HG02759 (cell line): Measurements from ENCODE around the gene LHX6.

Experiments used
- ATAC-seq: cut with Tn5 transposase; IDR thresholded peaks from one replicate; pipeline ENCODE4 v1.9.1; 2021; ENCODE audit warnings: mild to moderate bottlenecking, moderate library complexity; ENCODE audit not compliant: unreplicated experiment

Gene LHX6

DNA sequence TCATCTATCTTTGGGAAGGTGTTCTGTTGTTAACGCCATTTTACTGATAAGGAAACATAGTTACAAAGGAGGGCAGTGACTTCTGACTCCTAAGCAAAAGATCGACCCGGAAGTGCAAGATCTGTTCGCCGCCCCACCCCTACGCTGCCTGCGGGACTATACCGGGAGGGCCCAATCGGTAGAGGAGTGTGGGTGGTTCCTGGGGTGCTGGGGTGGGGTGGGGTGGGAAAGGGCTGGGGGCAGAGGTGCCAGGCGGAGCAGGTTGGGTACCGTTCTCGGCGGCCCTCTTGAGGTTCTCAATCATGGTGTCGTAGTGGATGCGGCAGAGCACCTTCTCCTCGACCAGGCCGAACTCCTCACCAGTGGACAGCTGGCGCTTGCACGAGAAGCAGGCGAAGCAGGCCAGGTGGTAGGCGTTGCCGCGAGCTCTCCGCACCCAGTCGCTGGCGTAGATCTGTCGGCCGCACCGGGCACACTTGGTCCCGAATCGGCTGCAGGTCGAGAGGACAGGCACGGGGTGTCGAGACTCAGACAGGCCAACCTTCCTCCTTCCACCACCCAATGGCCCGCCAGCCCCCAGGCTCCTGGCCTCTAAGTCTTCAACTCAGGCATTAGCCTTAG is 11.8 kb downstream of the LHX6 start:
- no peak for ATAC-seq

DNA sequence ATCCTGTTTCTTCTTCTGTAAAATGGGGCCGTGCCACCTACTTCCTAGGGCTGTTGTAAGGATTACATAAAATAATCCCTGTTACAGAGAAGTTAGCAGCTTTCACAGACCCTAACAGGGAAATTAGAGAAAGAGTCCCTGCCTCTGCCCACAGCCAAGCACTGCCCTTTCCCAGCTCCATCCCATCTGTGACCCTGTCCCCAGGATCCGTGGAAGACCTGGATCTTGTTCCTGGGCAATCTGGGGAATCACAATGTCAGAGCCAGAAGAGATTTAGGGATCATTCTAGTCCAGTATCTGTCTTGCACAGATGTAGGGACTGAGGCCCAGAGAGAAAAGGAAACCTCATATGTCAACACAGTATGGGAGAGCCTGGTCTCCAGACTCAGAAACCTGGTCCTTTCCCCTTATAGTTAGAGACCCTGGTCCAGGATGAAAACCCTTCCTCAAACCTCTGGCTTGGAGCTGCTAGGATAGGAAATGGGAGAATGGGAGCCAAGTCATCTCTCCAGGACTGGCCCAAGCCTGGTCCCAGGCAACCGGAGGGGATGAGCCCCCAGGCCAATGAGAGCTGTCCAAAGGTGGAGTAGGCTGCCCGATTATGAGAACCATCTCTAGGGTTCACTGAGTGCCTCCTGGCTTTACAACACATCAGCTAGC is 12.5 kb downstream of the LHX6 start:
- ATAC-seq, result no peak

DNA sequence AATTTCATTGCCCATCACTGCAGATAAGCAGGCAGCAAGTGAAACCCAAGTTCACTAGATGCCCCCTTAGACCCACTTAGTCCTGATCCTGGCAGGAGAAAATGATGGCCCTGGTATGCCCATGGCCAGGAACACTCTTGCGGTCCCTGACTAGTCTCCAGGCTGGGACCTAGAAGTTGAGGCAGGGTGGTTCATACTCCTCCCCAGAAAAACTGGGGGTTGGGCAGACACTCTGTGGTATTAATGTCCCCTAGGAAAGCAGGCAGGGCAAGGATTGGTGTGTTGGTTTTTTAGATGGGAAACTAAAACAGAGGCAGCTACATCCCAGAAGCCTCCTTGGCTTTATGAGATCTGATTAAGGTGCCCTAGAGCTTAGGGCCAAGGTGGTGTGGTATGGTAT is 13.1 kb downstream of the LHX6 start:
- no peak for ATAC-seq

DNA sequence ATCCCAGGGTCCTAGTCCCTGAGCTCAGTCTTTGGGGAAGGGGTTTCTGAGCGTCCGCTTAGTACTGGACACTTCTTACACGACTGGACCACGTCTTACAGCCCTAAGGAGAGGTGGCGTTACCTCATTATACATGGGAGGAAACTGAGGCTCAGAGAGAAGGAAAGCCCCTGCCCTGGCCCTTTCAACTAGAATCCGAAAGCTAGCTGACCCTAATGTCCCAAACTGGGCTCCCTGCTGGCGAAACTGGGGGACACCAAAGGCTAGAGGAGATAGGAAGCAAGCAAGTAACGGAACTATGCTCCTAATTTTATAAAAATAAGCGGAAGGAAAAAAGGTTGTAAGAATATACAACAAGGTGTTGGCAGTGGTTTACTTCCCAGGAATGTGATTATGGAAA is 14.2 kb downstream of the LHX6 start:
- ATAC-seq, result no peak

DNA sequence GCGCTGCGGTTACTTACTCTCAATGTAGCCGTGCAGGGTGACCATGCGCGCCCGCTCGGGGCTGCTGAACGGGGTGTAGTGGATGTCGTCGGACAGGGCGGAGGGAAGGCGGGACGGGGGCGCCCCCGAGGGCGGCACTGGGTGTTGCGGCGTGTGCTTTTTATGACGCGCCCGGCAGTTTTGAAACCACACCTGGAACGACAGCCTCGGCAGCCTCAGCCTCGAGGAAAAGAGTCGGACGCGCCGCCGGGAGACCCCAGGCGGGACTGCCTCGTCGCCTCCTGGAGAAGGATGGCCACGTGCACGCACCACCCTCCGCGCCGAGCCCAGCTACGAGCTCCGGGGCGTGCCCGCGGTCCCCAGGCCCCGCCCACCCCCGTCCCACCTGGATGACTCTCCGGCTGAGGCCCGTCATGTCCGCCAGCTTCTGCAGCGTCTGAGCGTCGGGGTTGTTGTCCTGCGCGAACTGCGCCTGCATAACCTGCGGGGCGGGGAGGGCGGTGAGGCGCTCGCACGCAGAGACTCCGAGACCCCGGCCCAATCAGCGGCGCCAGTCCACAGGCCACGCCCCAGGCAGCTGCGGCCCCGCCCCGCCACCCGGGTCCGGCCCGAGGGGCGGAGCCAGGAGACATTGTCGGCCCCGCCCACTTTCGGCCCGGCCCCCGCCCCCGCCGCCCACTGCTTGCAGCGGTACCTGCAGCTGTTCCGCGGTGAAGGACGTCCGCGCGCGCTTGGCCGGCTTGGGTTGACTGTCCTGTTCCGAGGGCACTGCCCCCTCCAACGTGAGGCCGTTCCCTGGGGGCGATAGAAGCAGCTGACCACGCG is 15.0 kb downstream of the LHX6 start:
- ATAC-seq, result peak; percentile 60

DNA sequence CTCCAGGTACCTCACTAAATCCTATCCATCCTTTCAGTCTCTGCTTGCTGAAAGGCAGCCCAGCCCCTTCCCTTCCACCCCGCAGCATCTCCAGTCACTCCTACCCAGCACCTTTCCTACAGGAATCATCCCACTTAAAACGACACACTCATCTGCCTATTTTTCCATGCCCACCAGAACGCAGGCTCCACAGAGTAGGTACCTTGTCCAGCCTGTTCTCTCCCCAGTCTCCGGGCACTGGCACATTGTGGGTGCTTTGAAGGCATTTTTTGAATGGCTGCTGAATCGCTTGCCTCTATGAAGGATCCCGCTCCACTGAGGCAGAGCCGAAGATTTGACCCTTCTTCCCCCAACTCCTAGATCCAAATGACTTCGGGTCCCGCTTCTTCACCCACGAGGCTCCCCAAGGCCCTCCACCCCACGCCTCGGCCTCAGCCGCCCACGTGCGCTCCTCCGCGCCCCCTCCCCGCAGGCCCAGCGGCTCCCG is 15.6 kb downstream of the LHX6 start:
- no peak for ATAC-seq

DNA sequence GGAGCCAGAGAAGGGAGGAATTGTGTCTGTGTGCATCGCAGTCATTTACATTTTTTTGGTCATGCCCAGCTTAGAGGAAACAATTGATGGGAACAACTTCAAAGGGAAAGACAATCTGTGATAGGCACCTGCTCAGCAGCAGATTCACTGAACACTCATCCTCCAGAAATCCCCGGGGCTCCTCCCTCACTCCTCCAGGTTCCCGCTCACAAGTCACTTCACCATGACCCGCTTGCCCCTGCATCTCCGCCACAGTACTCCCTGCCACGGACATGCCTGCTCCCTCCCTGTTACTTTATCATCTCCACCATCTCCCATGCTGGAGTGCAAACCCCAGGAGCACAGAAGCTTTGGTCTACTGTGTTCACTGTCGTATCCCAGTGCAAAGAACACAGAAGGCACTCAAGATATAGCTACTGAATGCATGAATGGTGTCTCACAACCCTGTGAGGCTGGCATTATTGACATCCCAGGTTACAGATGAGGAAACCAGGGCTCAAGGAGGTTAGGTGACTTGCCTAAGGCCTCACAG is 16.2 kb downstream of the LHX6 start:
- no peak for ATAC-seq

DNA sequence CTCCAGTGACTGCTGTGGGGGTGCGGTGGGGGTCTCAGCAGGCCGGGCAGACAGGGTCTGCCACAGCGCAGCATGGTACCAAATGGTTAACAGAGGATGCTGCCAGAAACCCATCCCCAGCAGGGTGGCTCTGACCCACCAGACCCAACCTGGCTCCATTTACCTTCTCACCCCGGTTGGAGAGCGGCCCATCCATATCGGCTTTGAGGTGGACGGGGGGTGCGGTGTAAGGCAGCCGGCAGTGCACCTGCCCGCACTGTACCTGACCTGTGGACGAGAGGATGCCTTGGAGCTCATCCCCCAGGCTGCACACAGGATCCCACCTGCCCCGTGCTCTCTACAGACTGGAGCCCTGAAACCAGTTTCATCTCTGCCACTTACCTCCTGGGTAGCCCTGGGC is 19.3 kb downstream of the LHX6 start:
- no peak for ATAC-seq

DNA sequence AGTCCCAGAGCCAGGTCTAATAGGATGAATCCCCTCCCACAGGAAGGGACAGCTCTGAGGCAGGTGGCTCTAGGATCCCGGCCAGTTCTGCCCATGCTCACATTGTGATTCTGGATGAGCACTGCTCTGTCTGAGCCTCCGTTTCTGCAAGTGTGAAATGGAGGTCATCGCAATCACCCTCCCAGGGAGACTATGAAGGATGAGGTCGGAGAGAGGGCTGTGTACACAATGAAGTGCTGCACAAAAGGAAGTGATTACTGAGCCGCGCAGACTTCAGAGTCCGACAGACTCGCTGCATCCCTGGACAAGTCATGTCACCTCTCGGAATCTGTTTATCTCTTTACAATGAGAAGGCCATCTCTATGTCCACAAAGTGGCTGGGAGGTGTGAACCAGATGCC is 21.7 kb downstream of the LHX6 start:
- no peak for ATAC-seq

DNA sequence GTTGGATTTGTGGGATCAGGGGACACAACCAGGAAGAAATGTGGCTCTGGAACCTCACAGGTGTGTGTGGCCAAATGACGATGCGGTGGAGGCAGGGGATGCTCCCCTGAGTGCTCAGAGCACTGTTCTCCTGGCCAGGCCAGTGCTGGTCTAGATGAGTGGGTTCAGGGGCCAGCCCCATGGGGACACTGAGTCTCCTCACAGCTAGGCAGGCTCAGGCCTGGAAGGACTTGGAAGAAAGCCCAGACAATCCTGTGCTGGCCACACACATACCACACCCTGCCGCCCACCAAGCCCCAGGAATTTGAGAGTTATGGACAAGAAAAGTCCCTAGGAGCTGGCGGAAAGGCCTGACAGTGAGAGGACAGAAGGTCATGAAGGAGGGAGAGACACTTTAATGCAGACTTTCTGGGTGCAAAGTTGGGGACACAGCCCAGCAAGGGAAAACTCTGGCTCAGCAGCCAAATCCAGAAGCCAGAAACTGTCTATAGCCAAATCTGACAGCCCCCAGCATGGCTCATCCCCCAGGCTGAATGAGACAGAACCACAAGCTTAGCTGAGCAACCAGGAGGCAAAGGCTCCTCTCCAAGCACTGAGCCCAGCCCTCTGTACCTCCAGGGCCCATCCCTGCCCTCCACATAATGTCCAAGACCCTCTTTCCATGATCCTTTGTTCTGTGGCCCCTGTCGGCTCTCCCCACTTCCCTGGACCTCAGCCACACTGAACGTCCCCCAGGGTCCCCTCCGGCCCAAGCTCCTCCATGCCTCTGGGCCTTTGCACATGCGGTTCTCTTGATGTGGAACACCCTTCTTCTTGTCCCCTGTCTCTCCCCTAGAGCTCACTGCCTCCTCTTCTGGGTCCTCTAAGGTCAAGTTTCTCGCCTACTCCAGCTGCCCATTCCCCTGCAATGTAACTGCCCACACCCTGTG is 22.4 kb downstream of the LHX6 start:
- ATAC-seq, result no peak

DNA sequence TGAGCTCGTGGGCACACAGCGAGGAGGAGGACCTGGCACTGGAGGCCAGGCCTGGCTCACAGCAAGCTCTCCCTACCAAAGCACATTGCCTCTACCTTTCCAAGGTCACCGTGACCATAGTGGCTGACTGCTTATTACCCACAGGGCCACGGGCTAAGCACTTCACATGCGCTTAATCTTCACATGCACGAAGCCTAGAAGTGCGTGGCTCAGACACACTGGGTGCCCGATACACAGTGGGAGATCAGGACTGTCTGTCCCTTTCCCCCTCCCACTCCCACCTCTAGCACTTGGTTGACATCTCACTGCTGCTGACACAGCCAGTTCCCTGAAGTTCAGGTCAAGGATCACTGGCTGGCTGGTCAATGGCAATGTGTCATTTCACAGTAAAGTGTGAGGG is 23.6 kb downstream of the LHX6 start:
- no peak for ATAC-seq

DNA sequence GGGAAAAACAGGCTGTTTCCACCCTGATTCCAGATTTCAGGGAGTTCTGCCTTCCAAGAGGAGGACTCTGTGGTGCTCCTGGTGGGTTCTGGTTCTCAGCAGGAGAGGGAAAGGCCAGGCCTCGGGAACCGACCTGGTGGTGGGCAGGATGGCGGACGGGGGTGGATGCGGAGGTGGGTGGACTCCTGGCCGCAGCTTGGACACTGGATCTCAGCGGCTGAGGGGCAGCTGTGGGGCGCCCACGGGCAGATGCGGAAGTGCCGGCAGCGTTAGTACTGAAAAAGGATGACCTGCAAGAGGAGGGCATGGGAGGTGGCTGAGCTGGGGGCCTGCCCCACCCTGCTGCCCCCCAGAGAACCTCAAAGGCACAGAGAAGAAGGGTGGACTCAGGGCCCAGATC is 24.3 kb downstream of the LHX6 start:
- ATAC-seq, result no peak

DNA sequence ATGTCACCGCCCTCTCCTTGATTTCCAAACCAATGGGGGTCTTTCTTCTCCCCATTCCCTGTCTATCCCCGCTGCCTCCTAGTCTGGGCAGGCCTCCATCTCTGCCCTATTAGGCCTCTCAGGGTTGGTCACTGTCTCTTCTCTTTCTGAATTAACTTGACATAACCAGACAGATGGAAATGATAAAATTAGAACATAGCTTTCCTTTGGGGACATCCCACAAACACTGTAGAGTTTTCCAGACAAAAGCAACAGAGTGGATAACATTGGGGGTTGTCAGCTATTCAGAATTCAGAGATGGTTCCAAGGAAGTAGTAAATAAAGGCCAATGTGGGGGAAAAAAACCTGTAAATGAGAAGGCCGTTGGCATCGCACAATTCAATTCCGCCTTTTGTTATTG is 24.7 kb downstream of the LHX6 start:
- no peak for ATAC-seq

DNA sequence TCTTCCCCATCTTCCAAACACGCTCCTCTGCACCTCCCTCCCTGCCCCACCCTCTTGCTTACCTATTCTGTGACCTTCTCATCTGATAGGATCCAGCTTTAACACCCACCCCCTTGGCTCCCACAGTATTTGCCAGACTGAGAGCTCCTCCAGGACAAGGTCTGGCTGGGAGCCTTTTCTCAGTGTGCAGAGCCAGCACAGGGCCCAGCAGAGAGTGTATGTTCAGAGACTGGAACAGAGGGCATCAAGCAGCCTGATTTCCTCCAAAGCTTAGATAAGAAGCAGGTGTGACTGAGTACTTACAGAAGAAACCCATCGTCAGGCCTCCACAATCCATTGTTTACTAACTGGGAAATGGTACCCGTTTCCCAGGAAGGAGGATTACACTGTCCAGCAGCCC is 26.6 kb downstream of the LHX6 start:
- no peak for ATAC-seq

DNA sequence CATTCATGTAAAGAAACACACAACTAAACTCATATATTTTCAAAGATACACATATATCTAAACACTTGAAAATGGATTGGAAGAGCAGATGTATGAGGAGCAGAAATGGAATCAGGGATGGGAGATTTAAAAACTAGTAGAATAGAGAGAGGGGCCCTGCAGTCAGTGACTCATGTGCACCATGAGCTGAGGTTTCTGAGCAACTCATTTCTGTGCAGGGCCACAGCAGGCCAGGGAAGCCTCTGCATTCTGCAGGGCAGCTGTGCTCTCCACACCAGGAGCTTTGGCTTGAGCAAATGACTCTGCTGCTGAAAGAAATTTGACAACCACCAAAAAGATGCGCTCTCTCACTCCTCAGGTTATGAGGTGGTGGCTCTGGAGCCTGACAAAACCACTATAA is 27.1 kb downstream of the LHX6 start:
- no peak for ATAC-seq

DNA sequence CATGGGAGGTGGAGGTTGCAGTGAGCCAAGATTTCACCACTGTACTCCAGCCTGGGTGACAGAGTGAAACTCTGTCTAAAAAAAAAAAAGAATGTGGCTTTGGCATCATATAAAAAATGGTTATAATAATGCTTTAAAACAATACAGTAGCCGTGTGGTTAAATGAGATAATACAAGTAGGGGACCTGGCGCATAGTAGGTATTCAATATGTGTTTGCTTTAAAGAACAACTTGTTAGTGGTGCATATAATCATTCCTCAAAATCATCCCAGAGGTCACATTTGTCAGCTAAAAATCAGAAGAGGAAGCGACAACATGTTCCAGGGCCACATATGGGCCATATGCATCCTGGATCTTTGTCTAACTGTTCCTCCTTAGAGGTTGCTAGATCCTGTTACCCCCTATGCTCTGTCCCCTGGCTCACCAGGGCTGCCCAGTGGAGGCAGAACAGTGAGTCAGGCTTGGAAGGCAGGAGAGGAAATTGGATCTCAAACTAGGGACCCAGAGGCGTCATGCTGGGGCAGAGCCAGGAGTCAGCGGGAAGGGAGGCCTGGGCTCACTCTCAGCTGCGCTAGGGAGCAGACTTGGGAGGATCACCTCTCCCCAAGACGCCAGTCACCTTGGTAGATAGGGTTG is 27.7 kb downstream of the LHX6 start:
- no peak for ATAC-seq

DNA sequence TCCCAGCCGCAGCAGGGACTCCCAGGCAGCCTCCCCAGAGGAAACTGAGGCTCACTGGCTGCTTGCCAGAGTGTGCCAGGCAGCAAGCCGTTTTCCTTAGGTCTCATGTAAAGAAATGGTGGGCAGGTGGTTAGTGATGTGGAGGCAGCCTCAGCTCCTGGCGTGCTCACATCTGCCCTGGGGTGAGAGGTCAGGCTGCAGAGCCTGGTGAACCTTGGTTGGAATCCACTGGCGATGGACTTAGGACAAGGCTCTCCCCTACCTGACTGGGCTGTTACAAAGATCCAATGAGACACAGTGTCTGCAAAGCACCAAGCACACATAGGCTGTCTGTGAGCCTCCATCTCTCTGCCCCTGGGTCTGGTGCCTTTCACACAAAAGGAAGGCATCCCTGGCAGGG is 30.9 kb downstream of the LHX6 start:
- no peak for ATAC-seq

DNA sequence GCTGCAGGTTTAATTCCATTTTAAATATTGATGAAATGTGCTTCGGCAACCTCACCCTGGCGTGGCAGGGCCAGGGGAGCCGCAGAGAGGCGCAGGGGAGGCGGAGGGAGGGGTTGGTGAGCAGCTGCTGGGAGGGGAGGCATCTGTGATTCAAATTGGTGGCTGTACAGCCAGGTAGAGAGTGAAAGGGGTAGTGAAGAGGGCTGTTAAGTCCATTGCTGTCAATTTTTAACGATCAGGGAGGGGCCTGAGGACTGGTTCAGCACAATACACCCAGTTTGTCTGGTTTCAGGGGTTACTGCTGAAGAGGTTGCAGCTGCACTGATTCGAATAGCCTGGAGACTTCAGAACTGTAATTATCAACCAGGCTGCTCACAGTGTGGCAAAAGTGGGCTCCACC is 31.3 kb downstream of the LHX6 start:
- no peak for ATAC-seq

DNA sequence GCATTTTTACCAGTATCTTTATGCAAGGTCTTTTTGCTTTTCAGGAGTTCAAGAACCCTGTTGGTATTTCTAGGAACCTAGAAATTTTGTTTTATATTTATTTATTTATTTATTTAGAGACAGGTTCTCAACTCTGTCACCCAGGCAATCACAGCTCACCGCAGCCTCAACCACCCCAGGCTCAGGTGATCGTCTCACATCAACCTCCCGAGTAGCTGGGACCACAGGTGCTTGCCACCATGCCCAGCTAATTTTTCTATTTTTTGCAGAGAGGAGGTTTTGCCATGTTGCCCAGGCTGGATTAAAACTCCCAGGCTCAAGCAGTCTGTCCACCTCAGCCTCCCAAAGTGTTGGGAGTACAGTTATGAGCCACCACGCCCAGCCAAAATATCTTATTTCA is 32.9 kb downstream of the LHX6 start:
- no peak for ATAC-seq

DNA sequence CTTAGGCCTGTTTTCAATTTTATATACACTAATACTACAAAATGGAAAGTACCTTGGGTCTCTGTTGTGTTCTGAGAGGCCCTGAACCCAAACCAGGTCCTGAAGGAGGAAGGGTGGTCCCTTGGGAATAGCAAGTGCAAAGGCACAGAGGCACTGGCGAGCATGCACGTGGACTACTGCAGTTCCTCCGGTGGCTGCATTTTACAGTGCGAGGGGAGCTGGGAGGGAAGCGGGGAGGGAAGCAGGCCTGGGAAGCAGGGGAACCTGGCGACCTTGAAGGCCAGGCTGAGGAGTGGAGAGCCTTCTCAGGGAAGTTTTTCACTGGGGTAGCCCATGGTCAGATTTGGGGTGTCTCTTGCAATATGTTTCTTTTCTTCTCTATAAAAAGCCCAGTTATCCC is 35.1 kb downstream of the LHX6 start:
- ATAC-seq, result no peak
